Neural cell (in vitro differentiated cells): Measurements from ENCODE around the gene JAZF1. TPM values are rescaled to one million over a fixed set of nuclear protein-coding genes. Genes with fewer than 3 reads are reported as not detected.

Source experiments
- H2AFZ ChIP-seq: fragments of 200-600, 300-800 bp; sonication (generic), shearing (Covaris generic); 2 replicates; pipeline ENCODE4 v1.6.0; 2014; ENCODE audit warnings: low read depth, mild to moderate bottlenecking, antibody characterized with exemption, low read length, moderate library complexity
- H3F3A ChIP-seq: fragments of 200-600 bp; shearing (Covaris generic); 2 replicates; pipeline ENCODE4 v1.6.1; 2016; ENCODE audit warnings: mild to moderate bottlenecking, moderate library complexity, mixed read lengths, antibody characterized with exemption, low read length; ENCODE audit not compliant: insufficient read depth, poor library complexity, severe bottlenecking
- H3K27ac ChIP-seq: fragments of 200-600, 300-800 bp; sonication (generic), shearing (Covaris generic); 2 replicates; pipeline ENCODE4 v1.5.1; 2014; ENCODE audit warnings: mild to moderate bottlenecking, low read length, moderate library complexity
- H3K27me3 ChIP-seq: fragments of 300-800, 200-600 bp; sonication (generic), shearing (Covaris generic); 2 replicates; pipeline ENCODE4 v1.6.0; 2014; ENCODE audit warnings: mild to moderate bottlenecking, low read depth, low read length, moderate library complexity; ENCODE audit not compliant: insufficient read depth
- H3K36me3 ChIP-seq: fragments of 300-800, 200-600 bp; sonication (generic), shearing (Covaris generic); 2 replicates; pipeline ENCODE4 v1.5.1; 2014; ENCODE audit warnings: mild to moderate bottlenecking, antibody characterized with exemption, low read length, moderate library complexity; ENCODE audit not compliant: insufficient read depth
- H3K4me2 ChIP-seq: fragments of 300-800, 200-600 bp; sonication (generic), shearing (Covaris generic); 2 replicates; pipeline ENCODE4 v1.6.0; 2014; ENCODE audit warnings: mild to moderate bottlenecking, low read length
- H3K4me3 ChIP-seq: fragments of 300-800, 200-600 bp; sonication (generic), shearing (Covaris generic); 2 replicates; pipeline ENCODE4 v1.5.1; 2014; ENCODE audit warnings: mild to moderate bottlenecking, low read length, moderate library complexity
- H3K79me2 ChIP-seq: fragments of 200-600 bp; shearing (Covaris generic); replicated peaks from 2 replicates; pipeline ENCODE4 v1.6.0; 2014; ENCODE audit warnings: mild to moderate bottlenecking, low read length, moderate library complexity; ENCODE audit not compliant: insufficient read depth
- H3K9ac ChIP-seq: fragments of 300-800, 200-600 bp; sonication (generic), shearing (Covaris generic); 2 replicates; pipeline ENCODE4 v1.6.1; 2016; ENCODE audit warnings: mild to moderate bottlenecking, low read length, mixed read lengths
- H3K9me2 ChIP-seq: fragments of 200-600 bp; shearing (Covaris generic); 2 replicates; pipeline ENCODE4 v1.6.1; 2016; ENCODE audit warnings: mild to moderate bottlenecking, low read length, mixed read lengths; ENCODE audit not compliant: insufficient read depth
- H3K9me3 ChIP-seq: fragments of 200-600, 300-800 bp; sonication (generic), shearing (Covaris generic); 2 replicates; pipeline ENCODE4 v1.6.1; 2016; ENCODE audit warnings: mild to moderate bottlenecking, mixed run types, low read length, moderate library complexity, mixed read lengths
- H4K20me1 ChIP-seq: fragments of 200-600 bp; shearing (Covaris generic); 2 replicates; pipeline ENCODE4 v1.6.1; 2016; ENCODE audit warnings: mild to moderate bottlenecking, mixed run types; ENCODE audit not compliant: insufficient read depth
- EP300 ChIP-seq: fragments of 450-650 bp; conservative IDR thresholded peaks from 2 replicates; pipeline ENCODE4 v1.6.1; 2014; ENCODE audit warnings: antibody characterized with exemption, mild to moderate bottlenecking, moderate library complexity; ENCODE audit not compliant: poor library complexity, severe bottlenecking
- EZH2 ChIP-seq: fragments of 200-600, 300-800 bp; shearing (Covaris generic), sonication (generic); IDR thresholded peaks from 2 replicates; pipeline ENCODE4 v1.6.1; 2014; ENCODE audit warnings: antibody characterized with exemption, low read length, borderline replicate concordance, mild to moderate bottlenecking; ENCODE audit not compliant: insufficient read depth, poor library complexity, severe bottlenecking
- MXI1 ChIP-seq: fragments of 450-650 bp; conservative IDR thresholded peaks from 2 replicates; pipeline ENCODE4 v1.6.1; 2014; ENCODE audit warnings: antibody characterized with exemption, mild to moderate bottlenecking; ENCODE audit not compliant: poor library complexity, severe bottlenecking
- POLR2AphosphoS5 ChIP-seq: IDR thresholded peaks from 2 replicates; pipeline ENCODE4 v1.6.1; 2012
- RAD21 ChIP-seq: fragments of 450-650 bp; conservative IDR thresholded peaks from 2 replicates; pipeline ENCODE4 v1.6.1; 2014; ENCODE audit warnings: antibody characterized with exemption, mild to moderate bottlenecking, moderate library complexity
- SMC3 ChIP-seq: fragments of 450-650 bp; conservative IDR thresholded peaks from 2 replicates; pipeline ENCODE4 v1.6.1; 2014; ENCODE audit warnings: antibody characterized with exemption, mild to moderate bottlenecking, moderate library complexity; ENCODE audit not compliant: poor library complexity
- TAF1 ChIP-seq: IDR thresholded peaks from 2 replicates; pipeline ENCODE4 v1.6.1; 2012; ENCODE audit warnings: low read depth
- polyA plus RNA-seq: library from polyadenylated mRNA; depleted of rRNA; stranded (reverse); fragments of >200 nt; gene quantifications from 2 replicates; pipeline ENCODE4 v1.2.3, GENCODE V29; 2014
- TF ChIP-seq, protein P1 (sequence below): IDR thresholded peaks from 2 replicates; pipeline ENCODE4 v1.6.1; 2012; ENCODE audit warnings: borderline replicate concordance
- TF ChIP-seq, protein P2 (sequence below): fragments of 450-650 bp; IDR thresholded peaks from 2 replicates; pipeline ENCODE4 v1.5.1; 2014; ENCODE audit warnings: antibody characterized with exemption, mild to moderate bottlenecking, moderate library complexity; ENCODE audit not compliant: poor library complexity, severe bottlenecking

Gene JAZF1
- polyA plus RNA-seq, 1 donor from 2014 or later, result 29.5 TPM

DNA sequence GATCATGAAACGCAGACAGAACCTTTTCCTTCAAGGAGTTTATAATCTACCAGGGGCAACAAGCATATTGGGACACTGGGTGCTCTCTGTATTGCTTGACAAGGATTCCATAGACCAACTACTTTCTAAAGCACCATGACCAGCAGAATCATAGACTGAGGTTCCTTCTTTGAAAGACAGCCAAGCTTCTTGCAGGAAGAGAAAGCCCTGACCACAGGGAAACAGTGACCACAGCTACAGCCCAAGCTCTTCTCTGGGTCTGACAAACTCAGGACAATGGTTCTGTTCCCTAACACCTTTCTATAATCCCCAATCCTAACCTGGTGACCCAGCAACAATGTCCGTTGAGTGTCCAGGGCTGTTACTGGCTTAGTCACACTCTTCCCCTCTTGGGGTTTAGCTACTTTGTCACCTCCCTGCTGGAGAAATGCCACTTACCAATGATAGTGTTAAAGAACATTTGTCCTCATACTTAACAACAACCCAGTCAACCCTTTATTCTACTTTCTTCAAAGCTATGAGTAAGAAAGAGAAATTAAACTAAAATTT lies 155.7 kb downstream of the JAZF1 start:
- Histone ChIP-seq H3K79me2 (no peaks in the 10 kb centered on the region), H3K4me3 (no peak overlapping the region), H2AFZ (no peak overlapping the region), H4K20me1 (no peaks in the 10 kb centered on the region), H3K4me2 (no peak overlapping the region), H3K9me3 (no peaks in the 10 kb centered on the region), H3K9me2 (no peaks in the 10 kb centered on the region), H3K27ac (no peak overlapping the region), H3K9ac (no peak overlapping the region), H3F3A (no peaks in the 10 kb centered on the region), H3K27me3 (no peaks in the 10 kb centered on the region), H3K36me3 (no peaks in the 10 kb centered on the region)
- no peak for TF ChIP-seq EZH2
- TF ChIP-seq MXI1, result no peak
- TF ChIP-seq, protein P1, sequence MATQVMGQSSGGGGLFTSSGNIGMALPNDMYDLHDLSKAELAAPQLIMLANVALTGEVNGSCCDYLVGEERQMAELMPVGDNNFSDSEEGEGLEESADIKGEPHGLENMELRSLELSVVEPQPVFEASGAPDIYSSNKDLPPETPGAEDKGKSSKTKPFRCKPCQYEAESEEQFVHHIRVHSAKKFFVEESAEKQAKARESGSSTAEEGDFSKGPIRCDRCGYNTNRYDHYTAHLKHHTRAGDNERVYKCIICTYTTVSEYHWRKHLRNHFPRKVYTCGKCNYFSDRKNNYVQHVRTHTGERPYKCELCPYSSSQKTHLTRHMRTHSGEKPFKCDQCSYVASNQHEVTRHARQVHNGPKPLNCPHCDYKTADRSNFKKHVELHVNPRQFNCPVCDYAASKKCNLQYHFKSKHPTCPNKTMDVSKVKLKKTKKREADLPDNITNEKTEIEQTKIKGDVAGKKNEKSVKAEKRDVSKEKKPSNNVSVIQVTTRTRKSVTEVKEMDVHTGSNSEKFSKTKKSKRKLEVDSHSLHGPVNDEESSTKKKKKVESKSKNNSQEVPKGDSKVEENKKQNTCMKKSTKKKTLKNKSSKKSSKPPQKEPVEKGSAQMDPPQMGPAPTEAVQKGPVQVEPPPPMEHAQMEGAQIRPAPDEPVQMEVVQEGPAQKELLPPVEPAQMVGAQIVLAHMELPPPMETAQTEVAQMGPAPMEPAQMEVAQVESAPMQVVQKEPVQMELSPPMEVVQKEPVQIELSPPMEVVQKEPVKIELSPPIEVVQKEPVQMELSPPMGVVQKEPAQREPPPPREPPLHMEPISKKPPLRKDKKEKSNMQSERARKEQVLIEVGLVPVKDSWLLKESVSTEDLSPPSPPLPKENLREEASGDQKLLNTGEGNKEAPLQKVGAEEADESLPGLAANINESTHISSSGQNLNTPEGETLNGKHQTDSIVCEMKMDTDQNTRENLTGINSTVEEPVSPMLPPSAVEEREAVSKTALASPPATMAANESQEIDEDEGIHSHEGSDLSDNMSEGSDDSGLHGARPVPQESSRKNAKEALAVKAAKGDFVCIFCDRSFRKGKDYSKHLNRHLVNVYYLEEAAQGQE, result no peak
- no peak for TF ChIP-seq RAD21
- no peak for TF ChIP-seq POLR2AphosphoS5
- TF ChIP-seq, protein P2, sequence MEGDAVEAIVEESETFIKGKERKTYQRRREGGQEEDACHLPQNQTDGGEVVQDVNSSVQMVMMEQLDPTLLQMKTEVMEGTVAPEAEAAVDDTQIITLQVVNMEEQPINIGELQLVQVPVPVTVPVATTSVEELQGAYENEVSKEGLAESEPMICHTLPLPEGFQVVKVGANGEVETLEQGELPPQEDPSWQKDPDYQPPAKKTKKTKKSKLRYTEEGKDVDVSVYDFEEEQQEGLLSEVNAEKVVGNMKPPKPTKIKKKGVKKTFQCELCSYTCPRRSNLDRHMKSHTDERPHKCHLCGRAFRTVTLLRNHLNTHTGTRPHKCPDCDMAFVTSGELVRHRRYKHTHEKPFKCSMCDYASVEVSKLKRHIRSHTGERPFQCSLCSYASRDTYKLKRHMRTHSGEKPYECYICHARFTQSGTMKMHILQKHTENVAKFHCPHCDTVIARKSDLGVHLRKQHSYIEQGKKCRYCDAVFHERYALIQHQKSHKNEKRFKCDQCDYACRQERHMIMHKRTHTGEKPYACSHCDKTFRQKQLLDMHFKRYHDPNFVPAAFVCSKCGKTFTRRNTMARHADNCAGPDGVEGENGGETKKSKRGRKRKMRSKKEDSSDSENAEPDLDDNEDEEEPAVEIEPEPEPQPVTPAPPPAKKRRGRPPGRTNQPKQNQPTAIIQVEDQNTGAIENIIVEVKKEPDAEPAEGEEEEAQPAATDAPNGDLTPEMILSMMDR, result no peak
- no peak for TF ChIP-seq TAF1
- TF ChIP-seq EP300, result no peak
- no peak for TF ChIP-seq SMC3

DNA sequence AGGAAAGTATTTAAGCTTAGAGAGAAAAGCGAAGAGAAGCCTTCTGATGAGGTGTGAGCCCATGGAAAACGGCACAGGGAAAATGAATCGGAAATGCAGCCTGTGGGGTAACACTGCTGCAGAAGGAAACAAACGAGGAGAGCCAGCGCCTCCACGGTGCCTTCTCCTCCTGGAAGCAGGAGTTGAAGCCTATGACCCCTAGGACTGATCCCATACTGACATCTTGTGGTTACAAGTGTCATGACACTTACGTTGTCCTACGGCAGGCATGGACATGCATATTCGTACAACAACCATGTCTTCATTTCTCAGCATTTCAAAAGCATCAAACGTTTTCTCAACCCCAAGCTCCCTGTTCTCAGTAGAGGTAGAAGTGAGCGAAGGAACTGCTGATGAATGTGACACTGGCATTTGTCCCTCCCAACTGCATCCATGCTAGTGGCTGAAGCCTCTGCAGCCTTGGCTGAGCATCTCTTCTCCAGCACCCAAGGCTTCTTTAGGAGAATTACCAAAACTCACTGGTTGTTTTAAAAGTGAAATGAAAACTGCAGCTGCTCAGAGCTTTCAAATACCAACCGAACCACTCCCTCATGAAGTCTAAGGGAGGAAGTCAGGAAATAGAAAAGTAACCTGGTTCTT lies 160.2 kb downstream of the JAZF1 start:
- Histone ChIP-seq H3K4me3 (no peak overlapping the region), H4K20me1 (no peaks in the 10 kb centered on the region), H3K79me2 (no peaks in the 10 kb centered on the region), H3K4me2 (no peak overlapping the region), H2AFZ (no peak overlapping the region), H3K36me3 (no peaks in the 10 kb centered on the region), H3K9me3 (no peaks in the 10 kb centered on the region), H3K9ac (no peak overlapping the region), H3K27me3 (no peaks in the 10 kb centered on the region), H3K9me2 (no peaks in the 10 kb centered on the region), H3F3A (no peaks in the 10 kb centered on the region), H3K27ac (no peak overlapping the region)
- no peak for TF ChIP-seq TAF1
- TF ChIP-seq RAD21, result peak; percentile 97
- no peak for TF ChIP-seq EZH2
- TF ChIP-seq EP300, result no peak
- TF ChIP-seq MXI1, result peak; percentile 30
- TF ChIP-seq SMC3, result peak; percentile 93
- TF ChIP-seq, protein P1, result no peak
- TF ChIP-seq POLR2AphosphoS5, result no peak
- TF ChIP-seq, protein P2, result peak; percentile 94
